ENCODE measurements around the gene PIBF1. TPM values are rescaled to one million over a fixed set of nuclear protein-coding genes. Genes with fewer than 3 reads are reported as not detected.

PIBF1 gene
- total RNA-seq, 4 donors from 2014 or later: 21.0 to 159 (median 36.4) TPM

GRCh38 chr13:72808917-72809500, 27.1 kb downstream of the PIBF1 start:
- Histone ChIP-seq H3K27me3 (no peaks in the 10 kb centered on the region), H3K4me1 (no peaks in the 10 kb centered on the region), H3K4me3 (no peak overlapping the region), H3K36me3 (peaks cover 0 to 18% (median 0%) of the 10 kb centered on the region in 3 donors), H3K9me3 (no peaks in the 10 kb centered on the region), H3K27ac (no peak overlapping the region)
- no peak for DNase-seq
- no peak for TF ChIP-seq POLR2A (IDR thresholded peaks at IDR 0.05)
- TF ChIP-seq, protein P1, sequence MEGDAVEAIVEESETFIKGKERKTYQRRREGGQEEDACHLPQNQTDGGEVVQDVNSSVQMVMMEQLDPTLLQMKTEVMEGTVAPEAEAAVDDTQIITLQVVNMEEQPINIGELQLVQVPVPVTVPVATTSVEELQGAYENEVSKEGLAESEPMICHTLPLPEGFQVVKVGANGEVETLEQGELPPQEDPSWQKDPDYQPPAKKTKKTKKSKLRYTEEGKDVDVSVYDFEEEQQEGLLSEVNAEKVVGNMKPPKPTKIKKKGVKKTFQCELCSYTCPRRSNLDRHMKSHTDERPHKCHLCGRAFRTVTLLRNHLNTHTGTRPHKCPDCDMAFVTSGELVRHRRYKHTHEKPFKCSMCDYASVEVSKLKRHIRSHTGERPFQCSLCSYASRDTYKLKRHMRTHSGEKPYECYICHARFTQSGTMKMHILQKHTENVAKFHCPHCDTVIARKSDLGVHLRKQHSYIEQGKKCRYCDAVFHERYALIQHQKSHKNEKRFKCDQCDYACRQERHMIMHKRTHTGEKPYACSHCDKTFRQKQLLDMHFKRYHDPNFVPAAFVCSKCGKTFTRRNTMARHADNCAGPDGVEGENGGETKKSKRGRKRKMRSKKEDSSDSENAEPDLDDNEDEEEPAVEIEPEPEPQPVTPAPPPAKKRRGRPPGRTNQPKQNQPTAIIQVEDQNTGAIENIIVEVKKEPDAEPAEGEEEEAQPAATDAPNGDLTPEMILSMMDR (IDR thresholded peaks at IDR 0.05): peak in 5 of 6 experiments; percentile 26 to 72 (median 31)

DNA sequence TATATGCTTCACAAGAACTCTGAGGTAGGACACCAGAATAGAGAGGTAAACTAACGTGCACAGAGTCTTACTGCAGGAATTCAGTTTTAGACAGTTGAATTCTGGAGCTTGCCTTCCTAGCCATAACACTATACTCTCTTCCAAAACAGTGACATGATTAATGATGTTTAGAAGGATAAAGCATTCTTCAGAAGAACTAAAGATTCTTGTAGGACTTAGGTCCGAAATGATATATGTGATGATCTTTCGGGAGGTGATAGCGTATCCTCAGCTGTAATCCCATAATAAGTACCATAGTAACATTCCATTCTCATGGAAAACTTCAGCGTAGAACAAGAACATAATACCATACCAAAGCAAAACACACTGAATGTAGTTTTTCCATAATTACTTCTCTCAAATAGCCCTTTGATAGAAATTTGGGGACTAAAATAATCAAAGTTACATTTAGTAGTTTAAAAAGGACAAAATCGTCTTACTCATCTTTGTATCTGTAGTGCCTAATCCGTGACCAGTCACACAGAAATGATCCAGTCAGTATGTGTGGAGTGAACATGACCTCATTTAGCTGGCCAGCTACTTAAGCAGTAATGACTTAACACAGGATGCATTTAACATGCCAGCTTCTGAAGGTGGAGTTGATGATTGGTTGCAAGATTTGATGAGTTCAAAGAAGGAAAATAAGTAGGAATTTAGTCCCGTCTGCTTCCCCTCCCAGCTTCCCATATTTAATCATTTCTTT, 38.4 kb downstream of the PIBF1 start:
- Histone ChIP-seq H3K27ac (no peak overlapping the region), H3K27me3 (no peaks in the 10 kb centered on the region), H3K9me3 (no peaks in the 10 kb centered on the region), H3K36me3 (no peaks in the 10 kb centered on the region), H3K4me1 (no peaks in the 10 kb centered on the region), H3K4me3 (no peak overlapping the region)
- no peak for DNase-seq
- TF ChIP-seq POLR2A (IDR thresholded peaks at IDR 0.05): no peak

DNA sequence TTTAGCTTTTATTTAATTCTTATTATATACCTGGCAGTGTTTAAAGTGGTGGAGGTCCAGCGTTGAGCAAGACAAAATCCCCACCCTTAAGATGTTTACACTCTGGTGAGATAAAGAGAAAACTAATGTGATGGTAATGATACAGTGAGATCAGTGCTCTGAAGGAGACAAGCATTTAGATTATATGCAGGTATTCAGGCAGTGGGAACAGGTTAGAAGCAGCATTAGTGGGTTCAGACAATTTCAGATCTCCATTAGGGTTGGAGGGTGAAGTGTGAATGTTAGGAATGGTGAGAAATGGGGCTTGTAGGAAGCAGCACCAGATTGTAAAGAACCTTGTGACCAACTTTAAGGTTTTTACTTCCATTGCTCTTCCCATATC, 39.0 kb downstream of the PIBF1 start:
- Histone ChIP-seq H3K4me3 (no peak overlapping the region), H3K9me3 (no peaks in the 10 kb centered on the region), H3K27ac (no peak overlapping the region), H3K27me3 (no peaks in the 10 kb centered on the region), H3K36me3 (no peaks in the 10 kb centered on the region), H3K4me1 (no peaks in the 10 kb centered on the region)
- DNase-seq: no peak
- TF ChIP-seq, protein P1 (IDR thresholded peaks at IDR 0.05): no peak
- no peak for TF ChIP-seq POLR2A (IDR thresholded peaks at IDR 0.05)

GRCh38 chr13:72823081-72823480, 41.1 kb downstream of the PIBF1 start:
- H3K36me3 ChIP-seq: peaks cover 0 to 9% (median 0%) of the 10 kb centered on the region in 3 donors
- H3K27ac ChIP-seq: no peak overlapping the region
- no peak for DNase-seq
- no peaks in the 10 kb centered on the region for H3K27me3 ChIP-seq
- no peaks in the 10 kb centered on the region for H3K4me1 ChIP-seq
- no peak overlapping the region for H3K4me3 ChIP-seq
- H3K9me3 ChIP-seq: no peaks in the 10 kb centered on the region
- no peak for TF ChIP-seq POLR2A (IDR thresholded peaks at IDR 0.05)
- TF ChIP-seq, protein P1 (IDR thresholded peaks at IDR 0.05): no peak

GRCh38 chr13:72823724-72824123, 41.8 kb downstream of the PIBF1 start:
- H3K36me3 ChIP-seq: peaks cover 0 to 15% (median 0%) of the 10 kb centered on the region in 3 donors
- TF ChIP-seq POLR2A (IDR thresholded peaks at IDR 0.05): no peak
- TF ChIP-seq, protein P1 (IDR thresholded peaks at IDR 0.05): no peak

GRCh38 chr13:72834601-72835000, 52.7 kb downstream of the PIBF1 start:
- TF ChIP-seq, protein P1 (IDR thresholded peaks at IDR 0.05): no peak
- no peak for TF ChIP-seq POLR2A (IDR thresholded peaks at IDR 0.05)
- H3K27ac ChIP-seq: no peak overlapping the region

More at GRCh38 chr13:72823724-72824123, 41.8 kb downstream of the PIBF1 start:
- no peaks in the 10 kb centered on the region for H3K4me1 ChIP-seq
- DNase-seq: no peak
- no peak overlapping the region for H3K27ac ChIP-seq
- H3K9me3 ChIP-seq: no peaks in the 10 kb centered on the region
- H3K4me3 ChIP-seq: no peak overlapping the region
- H3K27me3 ChIP-seq: no peaks in the 10 kb centered on the region

More at GRCh38 chr13:72834601-72835000, 52.7 kb downstream of the PIBF1 start:
- Histone ChIP-seq H3K4me1 (no peaks in the 10 kb centered on the region), H3K9me3 (no peaks in the 10 kb centered on the region), H3K36me3 (peaks cover 0 to 20% (median 0%) of the 10 kb centered on the region in 3 donors), H3K4me3 (no peak overlapping the region), H3K27me3 (no peaks in the 10 kb centered on the region)
- DNase-seq: no peak
